CD14-positive monocyte (primary cell): Measurements from ENCODE around the gene PDE8A. TPM values are rescaled to one million over a fixed set of nuclear protein-coding genes. Genes with fewer than 3 reads are reported as not detected.

Experiments
- DNase-seq, 3 donors: peaks; one replicate each; pipeline ENCODE4 v3.0.0-alpha.2; 2011 to 2022
- H2AFZ ChIP-seq: 2 replicates; pipeline ENCODE4 v1.6.0; 2012; ENCODE audit warnings: mild to moderate bottlenecking, low read depth, low read length, inconsistent platforms; ENCODE audit not compliant: insufficient read depth, poor library complexity, severe bottlenecking
- H3K27ac ChIP-seq, 2 donors: 1 replicate in 1 of 2; 2 replicates in 1 of 2; pipeline ENCODE4 v1.5.1; 2012 to 2013; ENCODE audit warnings: low read length in 2 of 2, control low read depth in 1 of 2, inconsistent platforms in 1 of 2, low read depth in 1 of 2, mild to moderate bottlenecking in 1 of 2
- H3K27me3 ChIP-seq, 2 donors: one replicate each; pipeline versions ENCODE4 v1.6.0 to v1.6.1; 2011 to 2013; ENCODE audit warnings: low read length in 2 of 2; ENCODE audit not compliant: control insufficient read depth in 2 of 2, insufficient read depth in 2 of 2
- H3K36me3 ChIP-seq, 2 donors: replicated peaks in 1 of 2; 1 replicate in 1 of 2; 2 replicates in 1 of 2; pipeline versions ENCODE4 v1.5.1 to v1.6.1; 2012 to 2013; ENCODE audit warnings: low read length in 2 of 2, control low read depth in 1 of 2, inconsistent platforms in 1 of 2, mild to moderate bottlenecking in 1 of 2; ENCODE audit not compliant: insufficient read depth in 2 of 2, control insufficient read depth in 1 of 2
- H3K4me1 ChIP-seq, 2 donors: 1 replicate in 1 of 2; 2 replicates in 1 of 2; pipeline versions ENCODE4 v1.5.1 to v1.6.1; 2012 to 2013; ENCODE audit warnings: low read length in 2 of 2, control low read depth in 1 of 2, inconsistent platforms in 1 of 2, mild to moderate bottlenecking in 1 of 2, moderate library complexity in 1 of 2; ENCODE audit not compliant: insufficient read depth in 2 of 2, control insufficient read depth in 1 of 2
- H3K4me2 ChIP-seq: replicated peaks from 2 replicates; pipeline ENCODE3; 2012; ENCODE audit warnings: low read length, moderate library complexity, mild to moderate bottlenecking; ENCODE audit not compliant: poor library complexity, severe bottlenecking; ENCODE audit errors: extremely low read depth
- H3K4me3 ChIP-seq, 3 experiments: fragments of 200-600 bp in 1 of 3; sonication (generic) in 1 of 3; replicated peaks in 1 of 3; 1 replicate in 2 of 3; 2 replicates in 1 of 3; pipeline ENCODE4 v1.5.1; 2011 to 2013; ENCODE audit warnings: low read length in 3 of 3, mild to moderate bottlenecking in 3 of 3, control low read depth in 2 of 3, low read depth in 2 of 3, inconsistent platforms in 1 of 3, moderate library complexity in 1 of 3
- H3K79me2 ChIP-seq: 2 replicates; pipeline ENCODE4 v1.6.0; 2012; ENCODE audit warnings: mild to moderate bottlenecking, control low read depth, inconsistent platforms, low read length, moderate library complexity; ENCODE audit not compliant: insufficient read depth
- H3K9ac ChIP-seq: 2 replicates; pipeline ENCODE4 v1.6.0; 2017; ENCODE audit warnings: low read length, mild to moderate bottlenecking; ENCODE audit not compliant: insufficient read depth, poor library complexity, severe bottlenecking
- H3K9me3 ChIP-seq, 2 donors: replicated peaks in 1 of 2; 1 replicate in 1 of 2; 2 replicates in 1 of 2; pipeline versions ENCODE4 v1.5.1 to v1.6.1; 2012 to 2013; ENCODE audit warnings: low read length in 2 of 2, control low read depth in 1 of 2; ENCODE audit not compliant: control insufficient read depth in 1 of 2, insufficient read depth in 1 of 2
- H4K20me1 ChIP-seq: 2 replicates; pipeline ENCODE4 v1.6.0; 2012; ENCODE audit warnings: mild to moderate bottlenecking, low read length, control low read depth, moderate library complexity; ENCODE audit not compliant: insufficient read depth
- H3K27ac Mint-ChIP-seq, 7 donors: one replicate each; pipeline ENCODE4 v1.8.0; 2020; ENCODE audit warnings: mild to moderate bottlenecking in 7 of 7, mixed read lengths in 7 of 7, moderate library complexity in 6 of 7, inconsistent platforms in 2 of 7
- H3K27me3 Mint-ChIP-seq, 3 donors: one replicate each; pipeline ENCODE4 v1.8.0; 2021 to 2022; ENCODE audit warnings: low read depth in 3 of 3, mild to moderate bottlenecking in 3 of 3, mixed read lengths in 3 of 3, moderate library complexity in 3 of 3, inconsistent platforms in 1 of 3
- H3K36me3 Mint-ChIP-seq, 2 donors: one replicate each; pipeline ENCODE4 v1.8.0; 2020; ENCODE audit warnings: mixed read lengths in 2 of 2, inconsistent platforms in 1 of 2, mild to moderate bottlenecking in 1 of 2
- H3K4me1 Mint-ChIP-seq: one replicate; pipeline ENCODE4 v1.8.0; 2020; ENCODE audit warnings: mild to moderate bottlenecking, mixed read lengths
- H3K4me3 Mint-ChIP-seq, 2 donors: one replicate each; pipeline ENCODE4 v1.8.0; 2020; ENCODE audit warnings: mild to moderate bottlenecking in 2 of 2, mixed read lengths in 2 of 2, moderate library complexity in 1 of 2
- H3K9me3 Mint-ChIP-seq, 7 donors: one replicate each; pipeline ENCODE4 v1.8.0; 2020 to 2022; ENCODE audit warnings: mixed read lengths in 7 of 7, mild to moderate bottlenecking in 6 of 7, moderate library complexity in 6 of 7, inconsistent platforms in 2 of 7
- WGBS: methylation state at CpG from one replicate; pipeline ENCODE4 v1.1.5; 2013; ENCODE audit warnings: missing lambda C conversion rate; ENCODE audit not compliant: insufficient coverage; 5-methylcytosine and 5-hydroxymethylcytosine counted together
- intact Hi-C, 2 donors: fragments of 100-400 bp; cut with micrococcal nuclease; formaldehyde crosslinking; loops; one replicate each; pipeline versions ENCODE4 v1.15.0 to v1.15.1; 2023
- polyA plus RNA-seq, 3 donors: library from polyadenylated mRNA; depleted of rRNA in 1 of 3; unstranded in 2 of 3; stranded (reverse) in 1 of 3; fragments of 300-500 nt in 2 of 3; fragments of >200 nt in 1 of 3; fragmentation: Illumina TruSeq in 2 of 3; gene quantifications; 1 replicate in 2 of 3; 2 replicates in 1 of 3; pipeline ENCODE4 v1.2.3, GENCODE V29; 2012 to 2021
- TF ChIP-seq, protein P1 (sequence below): fragments of 200-600 bp; IDR thresholded peaks from one replicate; pipeline ENCODE4 v1.8.0; 2022; ENCODE audit warnings: antibody characterized with exemption, mild to moderate bottlenecking

PDE8A gene
- polyA plus RNA-seq, 3 donors = 2.8 to 33.4 (median 4.9) TPM

DNA sequence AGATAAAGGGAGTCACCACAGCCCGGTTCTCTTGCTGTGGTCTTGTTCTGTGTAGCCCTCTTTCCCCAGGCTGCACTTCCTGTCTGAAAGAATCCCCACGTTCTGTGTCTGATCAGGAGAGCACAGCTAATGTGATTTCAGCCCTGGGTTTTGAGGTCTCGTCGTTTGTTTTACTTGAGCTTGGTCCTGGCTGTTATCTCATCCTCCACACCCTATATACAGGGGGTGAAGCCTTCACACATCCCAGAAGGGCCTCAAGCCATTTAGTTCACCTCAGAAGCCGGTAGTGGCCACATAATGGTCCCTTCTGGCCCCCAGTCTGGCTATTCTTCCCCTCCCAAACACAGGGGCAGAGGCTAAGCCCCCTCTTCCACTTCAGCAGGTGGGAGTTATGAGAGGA is 115.6 kb downstream of the PDE8A start:
- WGBS = 73% methylated on average over 2 of the region's 5 CpGs
- no peak overlapping the region for H3K27ac ChIP-seq
- Mint-ChIP-seq H3K4me3 (no peak overlapping the region), H3K27ac (no peak overlapping the region), H3K9me3 (no peaks in the 10 kb centered on the region), H3K4me1 (no peaks in the 10 kb centered on the region), H3K36me3 (peaks cover 36 to 37% of the 10 kb centered on the region in 2 donors), H3K27me3 (no peaks in the 10 kb centered on the region)
- H3K4me1 ChIP-seq = no peaks in the 10 kb centered on the region
- H3K9me3 ChIP-seq = no peaks in the 10 kb centered on the region
- intact Hi-C loops = no loop called here
- no peaks in the 10 kb centered on the region for H3K27me3 ChIP-seq
- no peak overlapping the region for H3K4me2 ChIP-seq
- no peak overlapping the region for H3K4me3 ChIP-seq
- H3K79me2 ChIP-seq = no peaks in the 10 kb centered on the region
- no peaks in the 10 kb centered on the region for H4K20me1 ChIP-seq
- H2AFZ ChIP-seq = no peak overlapping the region
- H3K9ac ChIP-seq = no peak overlapping the region
- no peak for DNase-seq
- TF ChIP-seq, protein P1, sequence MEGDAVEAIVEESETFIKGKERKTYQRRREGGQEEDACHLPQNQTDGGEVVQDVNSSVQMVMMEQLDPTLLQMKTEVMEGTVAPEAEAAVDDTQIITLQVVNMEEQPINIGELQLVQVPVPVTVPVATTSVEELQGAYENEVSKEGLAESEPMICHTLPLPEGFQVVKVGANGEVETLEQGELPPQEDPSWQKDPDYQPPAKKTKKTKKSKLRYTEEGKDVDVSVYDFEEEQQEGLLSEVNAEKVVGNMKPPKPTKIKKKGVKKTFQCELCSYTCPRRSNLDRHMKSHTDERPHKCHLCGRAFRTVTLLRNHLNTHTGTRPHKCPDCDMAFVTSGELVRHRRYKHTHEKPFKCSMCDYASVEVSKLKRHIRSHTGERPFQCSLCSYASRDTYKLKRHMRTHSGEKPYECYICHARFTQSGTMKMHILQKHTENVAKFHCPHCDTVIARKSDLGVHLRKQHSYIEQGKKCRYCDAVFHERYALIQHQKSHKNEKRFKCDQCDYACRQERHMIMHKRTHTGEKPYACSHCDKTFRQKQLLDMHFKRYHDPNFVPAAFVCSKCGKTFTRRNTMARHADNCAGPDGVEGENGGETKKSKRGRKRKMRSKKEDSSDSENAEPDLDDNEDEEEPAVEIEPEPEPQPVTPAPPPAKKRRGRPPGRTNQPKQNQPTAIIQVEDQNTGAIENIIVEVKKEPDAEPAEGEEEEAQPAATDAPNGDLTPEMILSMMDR = no peak
- H3K36me3 ChIP-seq = peaks cover 14 to 70% of the 10 kb centered on the region in 2 donors

DNA sequence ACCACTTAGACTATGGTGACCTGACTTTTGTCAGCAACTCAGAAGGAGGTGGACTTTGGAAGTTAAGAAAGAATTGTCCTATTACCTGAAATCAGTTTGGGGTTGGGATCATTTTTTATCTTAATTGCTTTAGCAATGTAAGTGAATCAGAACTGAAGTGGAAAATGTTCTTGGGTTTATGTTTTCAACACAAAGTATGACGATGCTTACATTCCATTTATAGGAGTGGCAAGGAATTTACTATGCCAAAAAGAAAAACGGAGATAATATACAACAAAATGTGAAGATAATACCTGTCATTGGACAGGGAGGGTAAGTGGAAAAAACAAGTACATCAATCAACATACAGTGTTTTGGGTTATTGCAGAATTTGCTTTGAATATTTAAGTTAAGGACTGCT is 116.1 kb downstream of the PDE8A start:
- no peak overlapping the region for H3K4me3 ChIP-seq
- no peaks in the 10 kb centered on the region for H3K79me2 ChIP-seq
- H3K9me3 ChIP-seq = no peaks in the 10 kb centered on the region
- WGBS = no CpG with 5 or more reads among the region's 2 CpGs
- DNase-seq = no peak
- TF ChIP-seq, protein P1 = no peak
- H3K4me1 ChIP-seq = no peaks in the 10 kb centered on the region
- Mint-ChIP-seq H3K4me3 (no peak overlapping the region), H3K27me3 (no peaks in the 10 kb centered on the region), H3K36me3 (peaks cover 31 to 32% of the 10 kb centered on the region in 2 donors), H3K9me3 (no peaks in the 10 kb centered on the region), H3K27ac (no peak overlapping the region), H3K4me1 (no peaks in the 10 kb centered on the region)
- no peak overlapping the region for H3K9ac ChIP-seq
- no peak overlapping the region for H3K27ac ChIP-seq
- intact Hi-C loops = no loop called here
- H3K27me3 ChIP-seq = no peaks in the 10 kb centered on the region
- H3K36me3 ChIP-seq = peaks cover 11 to 65% of the 10 kb centered on the region in 2 donors
- H4K20me1 ChIP-seq = no peaks in the 10 kb centered on the region
- no peak overlapping the region for H2AFZ ChIP-seq
- H3K4me2 ChIP-seq = no peak overlapping the region
